ENCODE data around the gene BAG5.

GRCh38 chr14:103593577-103593976 is 31.1 kb upstream of the BAG5 start:
- TF ChIP-seq, protein P1, sequence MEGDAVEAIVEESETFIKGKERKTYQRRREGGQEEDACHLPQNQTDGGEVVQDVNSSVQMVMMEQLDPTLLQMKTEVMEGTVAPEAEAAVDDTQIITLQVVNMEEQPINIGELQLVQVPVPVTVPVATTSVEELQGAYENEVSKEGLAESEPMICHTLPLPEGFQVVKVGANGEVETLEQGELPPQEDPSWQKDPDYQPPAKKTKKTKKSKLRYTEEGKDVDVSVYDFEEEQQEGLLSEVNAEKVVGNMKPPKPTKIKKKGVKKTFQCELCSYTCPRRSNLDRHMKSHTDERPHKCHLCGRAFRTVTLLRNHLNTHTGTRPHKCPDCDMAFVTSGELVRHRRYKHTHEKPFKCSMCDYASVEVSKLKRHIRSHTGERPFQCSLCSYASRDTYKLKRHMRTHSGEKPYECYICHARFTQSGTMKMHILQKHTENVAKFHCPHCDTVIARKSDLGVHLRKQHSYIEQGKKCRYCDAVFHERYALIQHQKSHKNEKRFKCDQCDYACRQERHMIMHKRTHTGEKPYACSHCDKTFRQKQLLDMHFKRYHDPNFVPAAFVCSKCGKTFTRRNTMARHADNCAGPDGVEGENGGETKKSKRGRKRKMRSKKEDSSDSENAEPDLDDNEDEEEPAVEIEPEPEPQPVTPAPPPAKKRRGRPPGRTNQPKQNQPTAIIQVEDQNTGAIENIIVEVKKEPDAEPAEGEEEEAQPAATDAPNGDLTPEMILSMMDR (conservative IDR thresholded peaks at IDR 0.05; ENCODE audit: low read depth, low read length) = no peak
- TF ChIP-seq POLR2A (IDR thresholded peaks at IDR 0.05; ENCODE audit: low read depth, low read length) = no peak
- TF ChIP-seq CEBPB (IDR thresholded peaks at IDR 0.05; ENCODE audit: low read depth, low read length) = no peak
- TF ChIP-seq SMC3 (IDR thresholded peaks at IDR 0.05; ENCODE audit: low read depth, low read length) = no peak
- no peak for TF ChIP-seq RFX5 (IDR thresholded peaks at IDR 0.05; ENCODE audit: low read depth, low read length)
- TF ChIP-seq USF2 (IDR thresholded peaks at IDR 0.05; ENCODE audit: low read depth, low read length) = no peak
- TF ChIP-seq RAD21 (IDR thresholded peaks at IDR 0.05; ENCODE audit: low read length) = no peak
- TF ChIP-seq MXI1 (IDR thresholded peaks at IDR 0.05; ENCODE audit: borderline replicate concordance, low read depth, low read length) = no peak
- TF ChIP-seq MAZ (IDR thresholded peaks at IDR 0.05; ENCODE audit: borderline replicate concordance, low read depth, low read length) = no peak
